Upper lobe of right lung (tissue), 1 donor: Measurements from ENCODE around the gene DKC1. TPM values are rescaled to one million over a fixed set of nuclear protein-coding genes. Genes with fewer than 3 reads are reported as not detected.

Experiments used
- ATAC-seq: fragments of 200-7000 bp; cut with Tn5 transposase; one replicate; pipeline ENCODE4 v1.9.1; 2020; ENCODE audit warnings: mild to moderate bottlenecking, moderate library complexity
- DNase-seq: peaks from one replicate; pipeline ENCODE4 v3.0.0-alpha.2; 2020
- H3K27ac ChIP-seq: fragments of 200-600 bp; one replicate; pipeline ENCODE4 v1.8.0; 2022
- H3K27me3 ChIP-seq: fragments of 200-600 bp; one replicate; pipeline ENCODE4 v1.8.0; 2022; ENCODE audit warnings: mild to moderate bottlenecking
- H3K36me3 ChIP-seq: fragments of 200-600 bp; one replicate; pipeline ENCODE4 v1.8.0; 2022
- H3K4me1 ChIP-seq: fragments of 200-600 bp; one replicate; pipeline ENCODE4 v1.8.0; 2022
- H3K4me3 ChIP-seq: fragments of 200-600 bp; one replicate; pipeline ENCODE4 v1.8.0; 2022; ENCODE audit warnings: mild to moderate bottlenecking
- H3K9me3 ChIP-seq: fragments of 200-600 bp; one replicate; pipeline ENCODE4 v1.8.0; 2022
- intact Hi-C: fragments of 100-400 bp; cut with DNase I; formaldehyde crosslinking; loops from one replicate; pipeline ENCODE4 v1.11.0; 2022
- total RNA-seq: library from RNA; stranded (reverse); fragmentation: NEBNext Ultra II Directional; extraction: Animal tissue kit (Norgen Biotek cat#: 25700); gene quantifications from one replicate; pipeline ENCODE4 v1.2.1, GENCODE V29; 2021
- TF ChIP-seq, protein P1 (sequence below): fragments of 200-600 bp; IDR thresholded peaks from one replicate; pipeline ENCODE4 v1.8.0; 2022; ENCODE audit warnings: antibody characterized with exemption
- donor health status: DM: no; HTN: yes; CAD: no; lungs with severe emphysema.

The DKC1 gene
- total RNA-seq, 1 donor from 2014 or later, result 28.7 TPM

- no peak overlapping the region for H3K4me3 ChIP-seq
- H3K27me3 ChIP-seq, result no peaks in the 10 kb centered on the region
- DNase-seq (no peak), ATAC-seq (peak; percentile 65)
- TF ChIP-seq, protein P1, sequence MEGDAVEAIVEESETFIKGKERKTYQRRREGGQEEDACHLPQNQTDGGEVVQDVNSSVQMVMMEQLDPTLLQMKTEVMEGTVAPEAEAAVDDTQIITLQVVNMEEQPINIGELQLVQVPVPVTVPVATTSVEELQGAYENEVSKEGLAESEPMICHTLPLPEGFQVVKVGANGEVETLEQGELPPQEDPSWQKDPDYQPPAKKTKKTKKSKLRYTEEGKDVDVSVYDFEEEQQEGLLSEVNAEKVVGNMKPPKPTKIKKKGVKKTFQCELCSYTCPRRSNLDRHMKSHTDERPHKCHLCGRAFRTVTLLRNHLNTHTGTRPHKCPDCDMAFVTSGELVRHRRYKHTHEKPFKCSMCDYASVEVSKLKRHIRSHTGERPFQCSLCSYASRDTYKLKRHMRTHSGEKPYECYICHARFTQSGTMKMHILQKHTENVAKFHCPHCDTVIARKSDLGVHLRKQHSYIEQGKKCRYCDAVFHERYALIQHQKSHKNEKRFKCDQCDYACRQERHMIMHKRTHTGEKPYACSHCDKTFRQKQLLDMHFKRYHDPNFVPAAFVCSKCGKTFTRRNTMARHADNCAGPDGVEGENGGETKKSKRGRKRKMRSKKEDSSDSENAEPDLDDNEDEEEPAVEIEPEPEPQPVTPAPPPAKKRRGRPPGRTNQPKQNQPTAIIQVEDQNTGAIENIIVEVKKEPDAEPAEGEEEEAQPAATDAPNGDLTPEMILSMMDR, result no peak
- no peaks in the 10 kb centered on the region for H3K9me3 ChIP-seq
- peak overlapping the region; percentile 82 for H3K27ac ChIP-seq
- H3K4me1 ChIP-seq, result peaks cover 94% of the 10 kb centered on the region
- intact Hi-C loops, result no loop called here
- no peaks in the 10 kb centered on the region for H3K36me3 ChIP-seq
Observed at GRCh38 chrX:154731881-154732280, 30.8 kb upstream of the DKC1 start.

DNA sequence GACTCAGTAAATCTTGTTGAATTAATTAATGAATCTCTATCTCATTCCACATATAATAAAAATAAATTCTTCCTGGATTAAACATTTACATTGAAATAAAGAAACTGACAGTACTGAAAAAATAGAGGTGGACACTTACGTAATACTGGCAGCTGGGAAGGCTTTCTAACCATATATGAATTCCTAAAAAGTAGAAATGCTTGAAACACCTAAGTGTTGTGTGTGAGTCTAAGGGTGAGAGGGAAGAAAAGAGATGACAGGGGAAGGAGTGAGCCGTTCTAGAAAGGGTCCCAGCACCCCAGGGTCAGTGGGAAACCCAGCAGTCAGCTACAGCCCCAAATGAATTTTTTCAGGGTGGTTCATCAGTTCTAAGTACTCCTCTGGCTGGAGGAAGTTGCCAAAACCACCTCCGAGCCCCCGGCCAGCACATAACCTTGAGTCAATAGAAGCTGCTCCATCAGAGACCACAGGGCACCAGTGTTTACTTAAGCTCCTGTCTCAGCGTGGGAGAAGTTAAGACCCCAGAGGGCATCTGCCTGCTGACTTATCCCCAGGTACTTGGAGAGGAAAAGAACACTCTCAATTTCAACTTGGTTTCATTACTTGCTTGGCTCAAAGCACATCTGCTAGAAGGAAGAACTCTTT lies 30.1 kb upstream of the DKC1 start:
- H3K36me3 ChIP-seq, result no peaks in the 10 kb centered on the region
- H3K27me3 ChIP-seq, result no peaks in the 10 kb centered on the region
- intact Hi-C loops, result no loop called here
- H3K27ac ChIP-seq, result peak overlapping the region; percentile 82
- no peak for ATAC-seq
- peaks cover 91% of the 10 kb centered on the region for H3K4me1 ChIP-seq
- DNase-seq, result no peak
- no peak overlapping the region for H3K4me3 ChIP-seq
- TF ChIP-seq, protein P1, result no peak
- no peaks in the 10 kb centered on the region for H3K9me3 ChIP-seq

- H3K27ac ChIP-seq, result peak overlapping the region; percentile 82
- H3K4me3 ChIP-seq, result no peak overlapping the region
- no peaks in the 10 kb centered on the region for H3K36me3 ChIP-seq
- intact Hi-C loops, result no loop called here
- TF ChIP-seq, protein P1, result no peak
- DNase-seq, result no peak
- no peaks in the 10 kb centered on the region for H3K27me3 ChIP-seq
- no peak for ATAC-seq
- no peaks in the 10 kb centered on the region for H3K9me3 ChIP-seq
- peaks cover 89% of the 10 kb centered on the region for H3K4me1 ChIP-seq
Observed at GRCh38 chrX:154733066-154733425, 29.6 kb upstream of the DKC1 start.

DNA sequence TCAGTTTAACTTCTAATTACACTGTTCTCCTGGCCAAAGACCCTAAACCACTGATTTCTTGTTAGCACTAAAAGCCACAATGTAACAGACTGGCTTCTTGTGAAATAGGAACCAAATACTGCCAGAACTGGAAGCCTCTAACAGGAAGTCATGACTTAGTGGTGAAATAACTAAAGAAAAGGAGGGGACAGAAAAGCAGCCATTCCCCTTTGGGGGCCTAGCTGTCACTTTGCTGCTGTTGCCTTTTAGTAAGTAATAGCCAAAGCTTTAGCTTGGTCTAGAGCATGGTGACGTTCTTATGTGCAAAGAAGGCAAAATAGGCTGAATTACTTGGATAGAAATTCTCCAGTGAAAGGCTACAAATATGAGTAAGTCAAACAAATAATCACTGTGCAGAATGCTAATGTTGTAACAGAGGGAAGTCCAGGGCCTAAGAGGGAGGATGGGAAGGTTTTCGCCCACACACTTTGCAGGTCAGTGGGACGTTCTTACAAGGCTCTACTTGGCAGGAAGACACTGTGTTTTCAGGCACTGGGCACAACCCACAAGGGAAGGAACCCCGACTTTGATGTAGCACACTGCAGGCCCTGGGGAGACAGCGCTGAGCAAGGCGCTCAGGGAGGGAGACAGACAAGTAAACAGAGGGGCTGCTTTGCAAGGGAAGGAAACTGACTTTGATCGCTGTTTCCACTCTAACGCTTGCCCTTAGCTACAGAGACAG lies 28.4 kb upstream of the DKC1 start:
- intact Hi-C loops, result no loop called here
- peak overlapping the region; percentile 82 for H3K27ac ChIP-seq
- H3K36me3 ChIP-seq, result no peaks in the 10 kb centered on the region
- no peaks in the 10 kb centered on the region for H3K9me3 ChIP-seq
- H3K27me3 ChIP-seq, result no peaks in the 10 kb centered on the region
- DNase-seq, result peak; percentile 66
- TF ChIP-seq, protein P1, result no peak
- H3K4me1 ChIP-seq, result peaks cover 77% of the 10 kb centered on the region
- peak; percentile 82 for ATAC-seq
- no peak overlapping the region for H3K4me3 ChIP-seq

DNA sequence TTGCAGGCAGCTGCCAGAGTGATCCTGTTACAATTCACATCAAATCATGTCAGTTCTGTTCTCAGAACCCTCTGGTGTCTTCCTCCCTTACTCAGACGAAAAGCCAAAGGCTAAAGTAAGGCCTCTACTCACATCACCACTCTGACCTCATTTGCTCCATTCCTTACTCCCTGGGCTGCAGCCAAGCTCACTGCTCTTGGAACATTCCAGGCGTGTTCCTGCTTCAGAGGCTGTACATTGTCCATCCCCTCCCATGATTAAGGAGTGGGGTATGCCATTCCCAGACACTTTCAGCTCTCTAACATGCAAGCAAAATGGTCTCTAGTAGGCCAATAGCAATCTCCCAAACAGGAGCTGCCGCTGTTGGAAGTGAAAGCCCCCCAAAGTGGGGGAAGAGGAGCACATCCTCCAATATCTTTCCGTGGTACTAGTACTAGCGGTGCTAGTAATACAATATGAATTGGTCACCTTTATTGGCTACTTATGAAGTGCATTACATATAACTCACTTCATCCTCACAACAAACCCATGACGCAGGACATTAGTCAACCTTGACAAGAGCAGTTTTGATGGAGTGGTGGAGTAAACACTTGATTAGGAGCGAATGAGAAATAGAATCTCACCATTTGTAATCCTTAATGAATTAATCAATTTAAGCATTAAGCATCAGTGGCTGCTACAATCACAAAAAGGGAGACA lies 26.8 kb upstream of the DKC1 start:
- peak overlapping the region; percentile 82 for H3K27ac ChIP-seq
- no peaks in the 10 kb centered on the region for H3K36me3 ChIP-seq
- ATAC-seq, result peak; percentile 78
- no peak overlapping the region for H3K4me3 ChIP-seq
- no peaks in the 10 kb centered on the region for H3K27me3 ChIP-seq
- H3K4me1 ChIP-seq, result peaks cover 65% of the 10 kb centered on the region
- intact Hi-C loops, result no loop called here
- no peaks in the 10 kb centered on the region for H3K9me3 ChIP-seq
- DNase-seq, result peak; percentile 62
- TF ChIP-seq, protein P1, result no peak
